ENCODE data around the gene SLC25A47. TPM values are rescaled to one million over a fixed set of nuclear protein-coding genes. Genes with fewer than 3 reads are reported as not detected.
"Not testable (repeated sequence)": the region's sequence is repeated elsewhere in the genome, so short reads cannot be mapped to it uniquely, and the experiment has no call there.

Gene SLC25A47
- total RNA-seq, 3 donors from 2014 or later: 0.17 TPM; not detected in 2

- no peak overlapping the region for H3K4me3 ChIP-seq
- no peak for TF ChIP-seq CTCF (IDR thresholded peaks at IDR 0.05)
- H3K9me3 ChIP-seq: no peaks in the 10 kb centered on the region
- DNase-seq: no peak
- intact Hi-C loops (cut with DNase I, micrococcal nuclease): no loop called here
- H3K36me3 ChIP-seq (ENCODE audit: low read depth): no peaks in the 10 kb centered on the region
- no peaks in the 10 kb centered on the region for H3K4me1 ChIP-seq (ENCODE audit: low read depth)
- ATAC-seq: no peak
These were observed 43.6 kb upstream of the SLC25A47 start for GRCh38 chr14:100279563-100279962.

- H3K4me3 ChIP-seq: no peak overlapping the region
- intact Hi-C loops (cut with DNase I, micrococcal nuclease): no loop called here
- ATAC-seq (no peak), DNase-seq (peak in 1 of 3 donors; percentile 20)
- H3K36me3 ChIP-seq (ENCODE audit: low read depth): no peaks in the 10 kb centered on the region
- no peaks in the 10 kb centered on the region for H3K9me3 ChIP-seq
- no peaks in the 10 kb centered on the region for H3K4me1 ChIP-seq (ENCODE audit: low read depth)
- TF ChIP-seq CTCF (IDR thresholded peaks at IDR 0.05): no peak
These were observed 41.7 kb upstream of the SLC25A47 start for GRCh38 chr14:100281286-100282082.

- Histone ChIP-seq H3K36me3 (ENCODE audit: low read depth) (no peaks in the 10 kb centered on the region), H3K4me3 (no peak overlapping the region), H3K9me3 (no peaks in the 10 kb centered on the region), H3K4me1 (ENCODE audit: low read depth) (no peaks in the 10 kb centered on the region)
- TF ChIP-seq CTCF (IDR thresholded peaks at IDR 0.05): no peak
- DNase-seq (no peak), ATAC-seq (no peak)
- intact Hi-C loops (cut with DNase I, micrococcal nuclease): no loop called here
These were observed 41.1 kb upstream of the SLC25A47 start for GRCh38 chr14:100282083-100282350.

GRCh38 chr14:100282766-100283419 is 40.2 kb upstream of the SLC25A47 start:
- DNase-seq (no peak), ATAC-seq (no peak)
- no peak for TF ChIP-seq CTCF (IDR thresholded peaks at IDR 0.05)
- H3K9me3 ChIP-seq: no peaks in the 10 kb centered on the region
- H3K4me1 ChIP-seq (ENCODE audit: low read depth): no peaks in the 10 kb centered on the region
- no peaks in the 10 kb centered on the region for H3K36me3 ChIP-seq (ENCODE audit: low read depth)
- intact Hi-C loops (cut with DNase I, micrococcal nuclease): no loop called here
- H3K4me3 ChIP-seq: no peak overlapping the region

- intact Hi-C loops (cut with DNase I, micrococcal nuclease); H3K4me1 ChIP-seq (ENCODE audit: low read depth); H3K36me3 ChIP-seq (ENCODE audit: low read depth); ATAC-seq; H3K9me3 ChIP-seq; H3K4me3 ChIP-seq; DNase-seq: not testable (repeated sequence)
These were observed 39.7 kb upstream of the SLC25A47 start for GRCh38 chr14:100283436-100283835.
